Caki2 (cell line): ENCODE data around the gene VIM. TPM values are rescaled to one million over a fixed set of nuclear protein-coding genes. Genes with fewer than 3 reads are reported as not detected.
A peak's percentile ranks its signal among the peaks of the same experiment; 100 is the strongest.

Experiments used
- DNase-seq: peaks from one replicate; pipeline ENCODE4 v3.0.0-alpha.2; 2015; ENCODE audit warnings: low read depth
- in situ Hi-C: cut with HindIII; loops from 2 replicates; pipeline ENCODE4 v1.10.0; 2016; ENCODE audit warnings: low sequenced_read_pairs, low pct_unique_long_range_greater_than_20kb, mixed read lengths
- total RNA-seq: library from RNA; depleted of rRNA; stranded (reverse); fragments of >200 nt; shearing (Covaris generic); gene quantifications from 2 replicates; pipeline ENCODE4 v1.2.3, GENCODE V29; 2014; ENCODE audit warnings: low replicate concordance

VIM gene
- total RNA-seq, 1 experiment from 2014 or later: 4,793 TPM

DNA sequence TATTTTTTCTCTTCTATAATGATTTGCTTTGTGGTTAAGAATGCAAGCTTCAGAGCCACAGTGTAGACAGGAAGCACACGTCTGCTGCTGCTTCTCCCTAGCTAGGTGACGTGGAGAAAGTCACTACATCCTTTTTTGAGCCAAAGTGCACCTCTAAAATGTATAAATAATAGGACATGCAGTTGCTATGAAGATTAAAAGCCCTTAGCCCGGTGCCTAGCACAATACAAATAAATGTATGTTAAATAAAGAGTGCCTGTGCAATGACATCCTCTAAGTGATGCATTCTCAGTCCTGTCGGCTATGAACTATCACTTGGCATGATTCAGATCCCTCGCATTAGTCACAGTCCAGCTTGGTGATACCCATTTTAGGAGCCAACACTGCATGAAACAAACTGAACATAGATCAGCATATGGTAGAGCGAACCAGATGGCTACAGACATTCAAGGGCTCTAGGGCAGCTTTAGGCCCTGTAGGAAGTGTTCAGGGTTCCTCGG is 21.8 kb upstream of the VIM start:
- DNase-seq: peak; percentile 77
- in situ Hi-C loops: no loop called here

DNA sequence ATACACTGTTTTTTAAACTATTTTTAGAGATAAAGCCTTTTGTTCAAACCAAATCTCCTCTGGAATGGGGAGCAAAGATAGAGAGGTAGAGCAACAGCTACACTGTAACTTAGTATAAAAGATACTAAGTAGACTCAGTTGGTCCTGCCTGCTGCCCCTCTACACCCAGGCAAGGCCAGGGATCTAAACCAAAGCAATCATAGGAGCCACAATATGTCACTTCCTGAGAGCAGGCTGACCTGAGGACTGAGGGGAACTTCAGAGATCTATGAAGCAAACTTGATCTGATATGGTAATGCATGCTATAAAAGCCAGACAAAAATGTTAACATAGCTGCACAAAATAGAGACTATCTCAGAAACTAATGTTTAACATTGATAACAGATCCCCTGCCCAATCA is 19.6 kb upstream of the VIM start:
- in situ Hi-C loops: no loop called here
- no peak for DNase-seq

DNA sequence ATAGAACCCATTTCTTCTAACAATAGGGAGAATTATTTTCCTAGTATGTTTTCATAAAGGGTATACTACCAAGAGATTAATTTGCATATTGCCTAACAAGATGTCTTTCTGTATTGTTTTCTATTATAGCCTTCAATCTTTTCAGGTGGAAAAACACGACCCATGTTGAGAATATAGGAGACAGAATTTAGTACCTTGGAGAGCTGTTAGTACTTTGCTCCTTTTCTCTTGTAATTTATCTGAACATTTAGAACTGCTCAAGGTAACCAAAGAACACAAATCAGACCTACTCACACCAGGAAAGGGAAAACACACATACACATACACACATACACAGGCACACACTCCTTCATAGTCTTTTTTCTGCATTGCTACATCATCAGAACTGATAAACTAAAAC is 18.7 kb upstream of the VIM start:
- no peak for DNase-seq
- in situ Hi-C loops: no loop called here

DNA sequence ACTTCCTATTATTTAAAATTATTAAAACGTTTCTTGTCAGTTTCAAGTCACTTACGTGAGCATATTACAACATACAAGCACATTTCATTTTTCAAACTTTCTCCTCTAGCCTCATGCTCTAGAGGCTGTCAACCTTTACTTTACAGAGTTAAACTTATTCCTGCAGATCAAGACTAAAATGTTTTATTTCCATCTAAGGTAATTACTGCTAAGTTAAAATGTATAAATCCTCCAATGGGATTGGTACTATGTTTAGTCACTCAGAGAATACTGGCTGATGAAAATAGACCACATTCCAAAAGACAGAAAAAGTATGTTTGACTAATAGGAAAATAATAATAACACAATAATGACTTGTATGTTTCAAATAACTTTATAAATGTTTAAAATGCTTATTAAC is 18.2 kb upstream of the VIM start:
- in situ Hi-C loops: no loop called here
- no peak for DNase-seq

DNA sequence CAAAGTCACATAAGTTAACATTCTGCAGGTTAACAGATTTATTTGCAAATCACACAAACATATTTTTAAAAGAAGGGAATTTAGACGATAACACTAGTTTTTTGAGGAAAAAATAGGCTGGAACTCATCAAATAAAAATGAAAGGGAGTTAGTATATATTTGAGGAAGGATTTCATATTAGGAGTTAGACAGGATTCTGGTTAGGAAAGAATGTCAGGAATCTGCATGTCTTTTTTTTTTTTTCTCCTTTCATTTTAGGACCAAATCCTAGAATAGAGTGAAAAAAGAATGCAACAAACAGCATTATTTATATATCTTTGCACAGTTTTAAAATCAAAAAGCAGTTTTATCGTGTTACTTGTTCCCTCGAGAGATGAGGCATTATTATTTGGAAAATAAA is 17.7 kb upstream of the VIM start:
- in situ Hi-C loops: no loop called here
- no peak for DNase-seq

GRCh38 chr10:17212802-17213221 is 15.2 kb upstream of the VIM start:
- DNase-seq: no peak
- in situ Hi-C loops: no loop called here

DNA sequence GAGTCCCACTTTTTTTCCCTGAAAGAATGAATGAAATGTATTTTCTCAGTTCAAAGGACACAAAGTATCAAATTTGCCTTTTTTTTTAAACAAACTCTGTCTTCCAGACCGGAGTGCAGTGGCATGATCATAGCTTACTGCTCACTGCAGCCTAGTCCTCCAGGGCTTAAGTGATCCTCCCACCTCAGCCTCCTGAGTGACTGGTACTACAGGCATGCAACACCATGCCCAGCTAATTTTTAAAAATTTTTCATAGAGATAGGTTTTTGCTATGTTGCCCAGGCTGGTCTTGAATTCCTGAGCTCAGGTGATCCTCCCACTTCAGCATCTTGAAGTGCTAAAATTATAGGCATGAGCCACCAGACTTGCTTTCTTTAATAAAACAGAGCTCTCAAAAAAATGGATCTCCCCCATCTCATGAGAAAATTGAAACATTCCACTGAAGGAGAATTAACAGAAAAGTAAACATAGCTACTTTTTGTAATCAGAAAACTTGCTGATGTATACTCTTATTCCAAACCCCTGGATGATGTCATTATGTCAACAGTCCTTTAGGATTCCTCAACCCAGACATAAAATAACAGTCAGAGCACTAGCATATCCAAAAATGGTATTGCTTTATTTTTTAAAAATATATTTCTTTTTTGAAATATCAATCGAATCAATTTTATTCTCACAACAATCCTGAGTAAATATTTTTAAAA is 14.2 kb upstream of the VIM start:
- DNase-seq: peak; percentile 78
- in situ Hi-C loops: no loop called here

- DNase-seq: no peak
- in situ Hi-C loops: no loop called here
Observed at GRCh38 chr10:17214526-17214925, 13.5 kb upstream of the VIM start.

DNA sequence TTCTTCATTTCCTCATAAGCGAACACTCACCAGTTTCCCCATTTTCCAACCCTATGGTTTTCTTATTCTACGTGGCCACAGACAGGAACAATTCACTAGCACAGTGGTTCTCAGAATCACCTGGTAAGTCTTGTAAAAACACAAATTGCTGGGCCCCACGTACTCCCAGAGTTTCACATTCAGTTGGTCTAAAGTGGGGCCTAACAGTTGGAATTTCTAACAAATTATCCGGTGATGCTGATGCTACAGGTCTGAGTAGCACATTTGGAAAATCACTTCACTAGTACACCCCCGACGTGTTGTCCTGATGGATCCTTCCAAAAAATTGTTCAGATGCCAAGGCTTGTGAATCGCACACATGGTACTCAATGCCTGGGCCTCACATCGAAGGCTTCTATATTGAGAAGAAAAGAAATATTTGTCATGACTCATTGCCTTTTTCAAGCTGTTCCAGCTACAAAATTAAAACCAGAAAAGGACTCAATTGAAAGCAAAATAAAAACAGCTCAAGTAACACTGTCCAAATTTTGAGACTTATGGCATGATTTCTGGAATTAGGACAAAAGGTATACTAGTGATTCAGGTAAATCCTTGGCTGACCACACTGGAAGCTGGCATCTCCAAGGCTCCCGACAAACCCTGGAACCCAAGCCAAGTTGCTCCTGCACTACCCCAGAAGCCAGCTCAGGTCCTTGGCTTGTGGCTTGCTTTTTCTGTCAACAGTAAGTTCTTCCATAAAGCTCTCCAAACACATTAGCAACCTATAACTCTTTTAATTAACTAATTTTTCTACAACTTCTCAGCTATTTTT is 12.9 kb upstream of the VIM start:
- in situ Hi-C loops: no loop called here
- peak; percentile 73 for DNase-seq

DNA sequence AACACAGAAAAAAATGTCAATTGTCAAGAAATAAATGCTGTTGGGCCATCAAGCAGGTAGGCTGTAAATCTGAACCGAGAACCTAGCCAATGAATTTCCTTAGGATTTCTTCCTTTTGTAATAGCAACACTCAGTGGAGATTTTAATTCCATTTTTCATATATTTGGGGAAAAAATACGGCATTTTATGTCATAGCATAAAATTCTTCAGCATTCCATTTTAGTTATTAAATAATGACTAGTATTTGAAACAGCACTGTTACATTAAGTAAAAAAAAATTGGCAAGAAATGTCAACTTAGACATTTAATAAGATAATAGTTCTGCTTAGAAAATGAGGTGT is 12.3 kb upstream of the VIM start:
- in situ Hi-C loops: no loop called here
- DNase-seq: no peak

- in situ Hi-C loops: no loop called here
- DNase-seq: peak; percentile 96
Observed at GRCh38 chr10:17216217-17216900, 11.7 kb upstream of the VIM start.

DNA sequence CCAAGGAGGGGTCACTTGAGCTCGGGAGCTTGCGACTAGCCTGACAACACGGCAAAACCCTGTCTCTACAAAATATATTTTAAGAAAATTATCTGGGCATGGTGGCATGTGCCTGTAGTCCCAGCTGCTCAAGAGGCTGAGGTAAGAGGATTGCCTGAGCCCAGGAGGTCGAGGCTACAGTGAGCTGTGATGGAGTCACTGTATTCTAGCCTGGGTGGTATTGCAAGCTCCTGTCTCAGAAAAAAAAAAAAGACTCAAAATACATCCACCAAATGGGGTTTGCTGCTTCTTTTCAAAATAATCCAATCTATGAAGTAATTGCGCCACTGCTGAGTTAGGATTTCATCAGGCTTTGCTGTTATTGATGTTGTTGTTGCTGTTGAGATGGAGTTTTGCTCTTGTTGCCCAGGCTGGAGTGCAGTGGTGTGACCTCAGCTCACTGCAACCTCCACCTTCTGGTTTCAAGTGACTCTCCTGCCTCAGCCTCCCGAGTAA is 11.1 kb upstream of the VIM start:
- in situ Hi-C loops: no loop called here
- no peak for DNase-seq

DNA sequence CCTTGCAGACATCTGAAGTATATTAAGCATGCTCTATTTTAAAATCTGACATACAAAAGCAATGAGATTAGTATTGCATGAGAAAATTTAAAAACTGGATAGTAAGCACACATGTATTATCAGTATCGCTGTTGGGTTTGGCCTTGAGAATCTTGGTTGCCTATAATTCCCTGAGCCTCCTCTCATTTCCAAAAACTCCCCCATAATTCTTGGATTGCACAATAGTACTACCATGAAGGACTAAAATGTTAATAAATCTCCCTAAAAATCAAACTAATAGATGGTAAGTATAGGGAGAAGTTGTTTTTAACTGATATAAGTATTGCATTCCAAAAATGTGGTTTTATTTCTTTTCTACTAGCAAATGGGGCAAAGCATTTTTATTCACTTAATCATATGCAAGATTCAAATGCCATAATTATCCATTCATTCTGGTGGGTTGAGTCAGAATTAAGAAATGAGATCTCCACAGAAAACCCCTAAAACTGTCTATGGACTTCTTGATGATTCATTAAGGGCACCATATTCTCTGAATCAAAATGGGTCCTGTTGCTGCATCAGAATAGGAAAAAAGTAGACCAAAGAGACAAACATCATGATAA is 10.3 kb upstream of the VIM start:
- DNase-seq: no peak
- in situ Hi-C loops: no loop called here

GRCh38 chr10:17219024-17219423 is 9.0 kb upstream of the VIM start:
- DNase-seq: no peak
- in situ Hi-C loops: no loop called here

- peak; percentile 56 for DNase-seq
- in situ Hi-C loops: no loop called here
Observed at GRCh38 chr10:17220652-17221100, 7.4 kb upstream of the VIM start.

- in situ Hi-C loops: no loop called here
- no peak for DNase-seq
Observed at GRCh38 chr10:17222329-17222728, 5.7 kb upstream of the VIM start.

DNA sequence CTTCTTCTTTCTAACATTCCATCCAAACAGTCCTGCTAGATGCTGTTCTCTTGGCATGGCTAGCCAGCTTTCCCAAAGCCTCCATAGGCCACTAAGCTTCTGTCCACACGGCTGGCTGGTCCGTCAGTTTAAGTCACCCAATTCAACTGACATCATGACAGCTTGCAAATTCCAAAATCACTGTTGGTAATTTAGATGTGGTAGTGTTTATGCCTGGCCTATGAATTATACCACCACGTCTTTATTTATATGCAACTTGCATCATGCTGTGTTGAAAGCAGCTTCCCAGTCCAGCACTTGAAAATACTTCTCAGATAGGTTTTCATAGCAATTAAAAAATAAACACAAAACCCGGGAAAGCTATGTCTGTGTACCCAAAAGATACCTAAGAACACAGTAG is 2.2 kb upstream of the VIM start:
- DNase-seq: no peak
- in situ Hi-C loops: no loop called here

DNA sequence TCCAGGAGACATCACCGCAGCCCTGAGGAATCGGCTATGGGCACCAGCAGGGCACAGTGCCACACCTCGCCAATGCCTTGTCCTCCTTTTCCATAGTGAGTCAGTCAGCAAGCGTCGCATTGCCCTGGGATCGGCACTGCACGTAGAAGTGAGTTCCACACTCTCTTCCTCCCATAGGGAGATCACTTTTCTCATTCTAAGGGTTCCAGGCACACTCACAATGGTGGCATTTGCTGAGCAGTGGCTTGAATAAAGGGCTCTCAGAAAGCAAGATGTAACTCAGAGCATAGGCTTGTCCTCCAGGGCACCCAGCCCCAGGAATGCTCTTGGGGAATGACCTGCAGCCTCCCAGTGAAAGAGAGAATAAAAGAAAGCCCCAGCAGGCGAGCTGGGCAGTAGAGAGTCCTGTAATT is 1.1 kb upstream of the VIM start:
- no peak for DNase-seq
- in situ Hi-C loops: no loop called here
